GM21717 (cell line): Measurements from ENCODE around the gene NLK.
"Not testable (repeated sequence)": the region's sequence is repeated elsewhere in the genome, so short reads cannot be mapped to it uniquely, and the experiment has no call there.

Experiments used
- ATAC-seq: cut with Tn5 transposase; IDR thresholded peaks from one replicate; pipeline ENCODE4 v1.9.1; 2021; ENCODE audit warnings: mild to moderate bottlenecking, moderate library complexity; ENCODE audit not compliant: unreplicated experiment

The NLK gene

DNA sequence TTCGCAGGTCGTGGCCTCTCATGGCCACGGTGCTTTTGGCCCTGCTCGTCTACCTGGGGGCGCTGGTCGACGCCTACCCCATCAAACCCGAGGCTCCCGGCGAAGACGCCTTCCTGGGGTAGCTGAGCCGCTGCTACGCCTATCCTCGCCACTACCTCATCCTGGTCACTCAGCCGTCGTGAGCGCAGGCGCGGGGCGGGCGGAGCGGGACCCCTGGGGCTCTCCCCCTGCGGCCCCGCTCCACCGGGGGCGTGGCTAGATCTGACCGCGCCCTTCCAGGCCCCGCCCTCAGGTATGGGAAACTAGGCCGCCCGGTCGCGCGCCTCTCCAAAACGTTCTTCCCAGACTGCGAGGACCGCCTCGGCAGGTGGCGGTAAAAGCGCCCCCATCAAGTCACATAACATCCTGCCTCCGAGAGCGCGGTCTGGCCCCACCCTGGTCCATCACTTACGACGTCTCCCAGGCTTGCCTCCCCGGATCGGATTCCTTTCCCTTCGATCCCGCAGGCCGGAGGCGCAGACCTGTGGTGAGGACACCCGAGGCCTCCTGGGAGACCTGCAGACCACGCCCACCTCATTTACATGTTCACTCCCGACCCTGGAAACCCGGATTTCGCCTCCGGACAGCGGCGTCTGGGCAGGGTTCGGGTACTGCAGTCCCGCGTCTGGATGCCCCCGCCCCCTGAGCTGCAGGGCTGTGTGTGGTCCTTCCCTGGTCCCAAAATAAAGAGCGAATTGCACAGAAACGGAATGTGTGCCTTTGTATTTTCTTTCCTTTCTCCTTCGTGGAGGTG lies 185.0 kb downstream of the NLK start:
- ATAC-seq: no peak

DNA sequence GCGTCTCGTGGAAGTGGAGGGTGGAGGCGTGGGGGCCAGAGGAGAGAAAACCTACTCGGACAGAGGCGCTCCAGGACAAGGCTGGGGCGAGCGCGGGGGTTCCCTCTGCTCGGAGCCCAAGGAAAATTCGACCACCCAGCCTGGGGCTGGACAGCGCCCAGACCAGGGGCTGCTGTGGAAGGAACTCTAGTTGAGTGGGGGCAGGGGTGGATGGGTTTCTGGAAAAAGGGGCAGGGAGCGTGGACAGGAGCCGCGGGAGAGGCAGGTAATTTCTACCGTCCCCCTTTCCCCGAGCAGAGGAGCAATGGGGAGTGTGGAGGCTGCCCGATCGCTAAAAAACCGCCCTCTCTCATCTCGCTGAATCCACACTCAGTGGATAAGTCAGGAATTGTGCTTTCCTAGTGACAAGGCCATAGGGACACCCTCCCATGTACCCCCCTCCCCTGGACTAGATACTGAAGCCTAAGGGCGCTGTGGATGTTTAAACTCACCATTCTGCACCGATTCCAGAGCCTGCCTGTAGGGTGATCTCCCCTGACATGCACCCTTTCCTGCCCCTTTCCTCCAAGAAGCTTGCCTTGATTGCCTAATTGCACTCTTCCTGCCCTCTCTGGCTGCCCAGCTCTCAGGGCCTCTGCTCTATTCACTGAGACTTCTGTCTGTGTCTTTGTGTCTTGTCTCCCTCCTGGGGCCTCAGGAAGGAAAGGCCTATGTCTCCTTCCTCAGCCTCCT lies 185.8 kb downstream of the NLK start:
- no peak for ATAC-seq

DNA sequence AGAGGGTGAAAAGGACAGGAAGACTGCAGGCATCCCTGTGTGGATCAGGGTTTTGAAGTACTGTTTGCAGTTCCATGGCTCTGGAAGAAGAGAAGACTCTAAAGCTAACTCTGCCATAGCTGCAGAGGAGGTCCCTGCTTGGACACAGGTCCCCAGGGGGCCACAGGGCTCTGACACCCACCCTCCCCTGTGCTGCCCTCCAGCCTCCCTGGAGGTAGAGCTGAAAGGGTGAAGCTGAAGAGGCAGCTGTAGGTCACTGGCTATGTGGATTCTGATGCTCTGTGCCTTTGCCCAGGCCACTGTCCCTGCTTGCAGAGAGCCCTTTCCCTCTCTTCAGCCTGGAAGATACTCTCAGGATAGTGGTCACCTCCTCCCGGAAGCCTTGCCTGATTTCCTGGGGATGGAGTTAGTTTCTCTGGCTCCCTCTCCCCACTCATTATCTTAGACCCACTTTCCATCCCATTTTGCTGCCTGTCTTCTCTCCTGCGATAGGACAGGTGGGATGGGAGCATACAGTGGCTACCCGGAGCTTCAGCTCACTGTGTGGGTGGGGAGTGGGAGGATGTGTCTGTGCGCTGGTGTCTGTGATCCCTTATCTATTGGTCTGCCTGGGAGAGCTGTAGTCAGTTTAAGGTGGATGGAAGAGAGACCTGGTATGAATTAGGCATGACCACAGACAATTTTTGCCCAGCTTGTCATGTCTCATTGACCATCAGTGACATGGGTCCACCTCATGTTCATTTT lies 186.7 kb downstream of the NLK start:
- no peak for ATAC-seq

DNA sequence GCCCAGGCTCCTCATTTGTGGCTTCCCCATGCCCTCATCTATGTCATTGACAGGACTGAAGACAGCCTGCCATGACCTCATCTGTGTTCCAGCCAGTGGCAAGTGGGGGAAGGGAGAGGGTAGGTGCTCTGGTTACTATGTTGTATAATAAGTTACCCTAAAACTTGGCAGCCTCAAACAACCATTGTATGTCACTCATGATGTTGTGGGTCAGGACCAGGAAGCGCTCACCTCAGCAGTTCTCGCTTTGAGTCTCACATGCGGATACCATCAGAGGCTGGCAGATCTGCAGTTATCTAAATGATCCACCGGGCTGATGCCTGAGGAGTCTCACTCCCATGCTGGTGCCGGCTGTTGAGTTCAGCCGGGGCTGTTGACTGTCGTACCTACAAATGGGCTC lies 187.5 kb downstream of the NLK start:
- no peak for ATAC-seq

DNA sequence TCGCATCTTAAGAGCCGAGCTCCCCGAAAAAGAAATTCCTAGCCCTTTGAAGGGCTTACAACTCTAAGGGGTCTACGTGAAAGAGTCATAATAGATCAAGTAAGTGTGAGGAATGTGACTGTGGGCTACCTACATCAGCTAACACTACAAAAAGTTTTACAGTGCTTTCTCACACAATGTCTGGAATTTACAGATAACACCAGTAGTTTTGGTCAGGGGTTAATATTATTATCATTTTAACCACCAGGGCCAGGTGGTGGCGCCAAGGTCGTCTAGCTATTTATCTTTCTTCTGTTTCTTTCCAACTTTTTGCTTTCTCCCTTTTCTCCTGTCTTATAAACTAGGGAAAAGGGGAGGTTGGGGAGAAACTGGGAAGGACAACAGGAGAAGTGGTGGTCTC lies 188.1 kb downstream of the NLK start:
- not testable (repeated sequence) for ATAC-seq

DNA sequence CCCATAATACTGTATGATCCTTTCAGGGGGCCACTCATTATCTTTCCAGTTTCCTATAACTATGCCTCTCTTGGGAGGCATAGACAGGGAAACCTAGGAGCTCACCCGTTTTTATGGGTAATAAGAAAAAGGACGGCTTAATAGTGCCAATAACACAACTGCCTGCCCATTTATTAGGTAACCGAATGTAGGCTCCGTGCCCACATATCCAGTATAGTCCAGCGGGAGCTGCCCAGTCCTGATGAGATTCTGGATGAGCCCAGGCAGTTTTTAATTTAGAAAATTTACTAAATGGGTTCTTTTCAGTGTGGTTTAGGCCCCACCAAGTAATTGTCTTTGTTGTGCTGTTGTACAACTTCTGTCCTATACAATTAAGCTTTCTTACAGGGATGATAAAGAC lies 189.1 kb downstream of the NLK start:
- ATAC-seq: not testable (repeated sequence)

DNA sequence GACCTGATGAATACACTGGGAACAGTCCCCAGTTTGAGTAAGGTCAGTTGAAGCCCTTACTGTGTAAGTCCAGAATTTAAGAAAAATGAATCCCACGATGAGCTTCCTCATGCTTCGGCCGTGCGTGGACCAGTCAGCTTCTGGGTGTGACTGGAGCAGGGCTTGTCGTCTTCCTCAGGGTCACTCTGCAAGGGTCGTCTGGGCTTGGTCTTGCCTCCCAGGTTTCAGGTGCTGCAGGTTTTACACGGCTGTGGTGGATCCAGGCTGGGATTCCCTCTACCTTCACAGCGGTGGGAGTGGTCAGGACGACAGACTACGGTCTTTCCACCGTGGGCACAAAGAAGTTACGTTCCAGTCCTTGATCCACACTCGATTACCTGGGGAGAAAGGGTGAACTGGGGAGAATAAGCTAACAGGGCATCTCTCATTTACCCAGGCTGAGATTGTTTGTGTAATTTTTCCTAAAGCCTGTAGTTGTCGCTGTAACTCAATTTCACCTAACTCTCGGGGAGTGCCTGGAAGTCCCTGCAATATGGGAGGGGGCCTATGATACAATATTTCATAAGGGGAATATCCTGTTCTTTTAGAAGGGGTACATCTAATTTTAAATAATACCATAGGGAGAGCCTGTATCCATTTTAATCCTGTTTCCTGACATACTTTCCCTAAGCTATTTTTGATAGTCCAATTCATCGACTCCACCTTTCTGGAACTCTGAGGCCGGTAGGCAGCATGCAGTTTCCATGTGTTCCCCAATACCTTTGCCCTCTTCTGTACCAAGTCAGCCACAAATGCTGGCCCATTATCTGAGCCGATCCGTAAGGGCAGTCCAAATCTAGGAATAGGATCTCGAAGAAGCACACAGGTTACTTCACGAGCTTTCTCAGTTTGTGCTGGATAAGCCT lies 190.7 kb downstream of the NLK start:
- not testable (repeated sequence) for ATAC-seq

DNA sequence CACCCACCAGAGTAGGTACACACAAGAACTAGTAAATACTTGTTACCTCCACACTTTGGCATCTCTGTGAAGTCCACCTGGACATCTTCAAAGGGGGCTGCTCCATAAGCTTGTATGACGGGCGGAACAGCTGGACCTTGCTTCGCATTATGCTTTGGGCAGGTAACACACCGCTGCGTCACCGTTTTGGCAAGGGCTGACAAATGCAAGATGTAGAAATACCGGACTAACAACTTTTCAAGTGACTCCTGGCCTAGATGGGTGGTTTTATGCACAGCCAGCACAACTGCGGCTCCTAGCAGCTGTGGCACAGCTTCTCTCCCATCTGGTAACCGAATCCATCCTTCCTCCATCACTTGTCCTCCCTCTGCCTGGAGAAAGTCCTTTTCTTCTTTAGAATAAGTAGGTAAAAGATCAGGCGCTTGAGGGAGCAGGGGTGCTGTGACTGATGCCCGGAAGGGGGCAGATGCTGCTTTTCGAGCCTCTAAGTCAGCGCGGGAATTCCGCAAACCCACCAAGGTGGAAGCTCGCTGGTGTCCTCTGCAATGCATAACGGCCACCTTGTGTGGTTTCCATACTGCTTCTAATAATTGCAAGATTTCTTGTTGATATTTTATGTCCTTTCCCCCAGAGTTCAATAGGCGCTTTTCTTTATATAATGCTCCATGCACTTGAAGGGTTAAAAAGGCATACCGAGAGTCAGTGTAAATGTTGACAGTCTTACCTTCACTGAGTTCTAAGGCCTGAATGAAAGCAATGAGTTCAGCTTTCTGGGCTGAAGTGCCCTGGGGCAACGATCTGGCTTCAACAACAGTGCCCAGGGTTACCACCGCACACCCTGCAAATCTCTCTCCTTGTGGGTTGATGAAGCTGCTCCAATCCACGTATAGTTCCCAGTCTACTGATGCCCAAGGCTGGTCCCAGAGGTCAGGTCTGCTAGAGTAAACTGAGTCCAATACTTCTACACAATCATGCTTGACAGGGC lies 191.7 kb downstream of the NLK start:
- not testable (repeated sequence) for ATAC-seq

DNA sequence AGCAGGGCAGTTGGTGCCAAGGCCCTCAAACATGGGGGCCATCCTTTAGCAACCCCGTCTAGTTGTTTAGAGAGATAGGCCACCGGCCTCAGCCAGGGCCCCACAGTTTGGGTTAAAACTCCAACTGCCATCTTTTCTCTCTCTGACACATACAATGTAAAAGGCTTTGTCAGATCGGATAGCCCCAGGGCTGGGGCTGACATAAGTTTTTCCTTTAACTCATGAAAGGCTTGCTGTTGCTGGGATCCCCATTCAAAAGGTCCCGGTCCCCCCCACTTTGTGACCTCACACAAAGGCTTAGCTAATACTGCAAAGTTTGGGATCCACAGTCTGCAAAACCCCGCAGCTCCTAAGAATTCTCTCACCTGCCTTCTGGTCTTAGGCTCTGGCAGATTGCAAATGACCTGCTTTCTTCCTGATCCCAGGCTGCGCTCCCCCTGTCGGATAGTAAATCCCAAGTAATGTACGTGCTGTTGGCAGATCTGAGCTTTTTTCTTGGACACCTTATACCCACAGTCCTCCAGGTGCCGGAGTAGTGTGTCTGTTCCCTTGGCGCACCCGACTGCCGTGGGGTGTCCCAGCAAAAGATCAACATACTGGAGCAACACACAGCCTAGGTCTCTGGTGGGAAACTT lies 192.7 kb downstream of the NLK start:
- not testable (repeated sequence) for ATAC-seq

DNA sequence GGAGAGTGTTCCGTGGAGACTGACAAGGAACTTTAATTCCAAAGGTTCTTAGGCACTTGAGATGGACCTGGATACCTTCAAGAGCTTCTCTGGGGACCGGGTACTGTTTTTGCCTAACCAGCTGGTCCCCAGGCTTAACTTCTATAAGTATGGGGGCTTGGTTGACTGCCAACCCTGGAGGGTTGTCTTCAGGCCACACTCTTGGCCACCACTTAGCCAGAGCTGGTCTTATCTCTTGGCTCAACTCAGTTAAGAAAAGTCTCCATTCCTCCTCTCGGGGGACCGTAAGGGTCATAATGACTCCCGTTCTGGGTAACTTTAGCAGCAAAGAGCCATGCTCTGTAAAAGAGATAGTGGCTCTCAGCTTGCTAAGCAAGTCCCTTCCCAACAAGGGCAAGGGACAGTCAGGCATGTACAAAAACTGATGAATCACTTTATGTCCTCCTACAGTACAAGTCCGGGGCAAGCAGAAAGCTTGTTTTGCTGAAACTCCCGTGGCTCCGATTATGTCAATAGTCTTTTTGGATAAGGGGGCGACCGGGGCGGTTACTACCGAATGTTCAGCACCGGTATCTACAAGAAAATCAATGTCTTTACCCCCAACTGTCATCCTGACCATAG lies 193.7 kb downstream of the NLK start:
- ATAC-seq: not testable (repeated sequence)

DNA sequence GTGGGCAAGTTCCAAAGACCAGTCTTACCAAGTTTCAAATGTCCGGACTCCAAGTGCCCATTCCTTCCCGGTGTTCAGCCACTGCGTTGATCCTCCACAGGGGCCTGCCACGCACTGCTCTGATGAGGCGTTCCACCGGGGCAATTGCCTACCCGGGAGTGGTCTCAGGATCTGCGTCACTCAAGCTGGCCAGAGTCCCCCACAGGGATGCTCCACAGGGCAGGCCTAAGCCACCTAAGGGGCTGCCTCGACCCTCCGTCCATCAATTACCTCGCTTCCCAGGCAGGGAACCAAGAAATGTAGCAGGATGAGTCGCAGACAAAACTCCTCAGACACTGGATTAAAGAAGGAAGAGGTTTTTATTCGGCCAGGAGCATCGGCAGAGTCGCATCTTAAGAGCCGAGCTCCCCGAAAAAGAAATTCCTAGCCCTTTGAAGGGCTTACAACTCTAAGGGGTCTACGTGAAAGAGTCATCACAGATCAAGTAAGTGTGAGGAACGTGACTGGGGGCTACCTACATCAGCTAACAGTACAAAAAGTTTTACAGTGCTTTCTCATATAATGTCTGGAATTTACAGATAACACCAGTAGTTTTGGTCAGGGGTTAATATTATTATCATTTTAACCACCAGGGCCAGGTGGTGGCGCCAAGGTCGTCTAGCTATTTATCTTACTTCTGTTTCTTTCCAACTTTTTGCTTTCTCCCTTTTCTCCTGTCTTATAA lies 196.2 kb downstream of the NLK start:
- ATAC-seq: not testable (repeated sequence)

DNA sequence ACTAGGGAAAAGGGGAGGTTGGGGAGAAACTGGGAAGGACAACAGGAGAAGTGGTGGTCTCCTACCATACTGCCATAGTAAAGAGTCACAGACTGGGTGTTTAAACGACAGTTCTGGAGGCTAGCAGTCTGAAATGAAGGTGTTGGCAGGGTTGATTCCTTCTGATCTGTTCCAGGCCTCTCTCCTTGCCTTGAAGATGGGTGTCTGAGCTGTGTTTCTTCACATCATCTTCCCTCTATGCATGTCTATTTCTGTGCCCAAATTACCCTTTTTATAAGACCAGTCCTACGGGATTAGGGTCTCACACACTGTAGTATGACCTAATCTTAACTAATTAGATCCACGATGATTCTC lies 196.8 kb downstream of the NLK start:
- no peak for ATAC-seq

DNA sequence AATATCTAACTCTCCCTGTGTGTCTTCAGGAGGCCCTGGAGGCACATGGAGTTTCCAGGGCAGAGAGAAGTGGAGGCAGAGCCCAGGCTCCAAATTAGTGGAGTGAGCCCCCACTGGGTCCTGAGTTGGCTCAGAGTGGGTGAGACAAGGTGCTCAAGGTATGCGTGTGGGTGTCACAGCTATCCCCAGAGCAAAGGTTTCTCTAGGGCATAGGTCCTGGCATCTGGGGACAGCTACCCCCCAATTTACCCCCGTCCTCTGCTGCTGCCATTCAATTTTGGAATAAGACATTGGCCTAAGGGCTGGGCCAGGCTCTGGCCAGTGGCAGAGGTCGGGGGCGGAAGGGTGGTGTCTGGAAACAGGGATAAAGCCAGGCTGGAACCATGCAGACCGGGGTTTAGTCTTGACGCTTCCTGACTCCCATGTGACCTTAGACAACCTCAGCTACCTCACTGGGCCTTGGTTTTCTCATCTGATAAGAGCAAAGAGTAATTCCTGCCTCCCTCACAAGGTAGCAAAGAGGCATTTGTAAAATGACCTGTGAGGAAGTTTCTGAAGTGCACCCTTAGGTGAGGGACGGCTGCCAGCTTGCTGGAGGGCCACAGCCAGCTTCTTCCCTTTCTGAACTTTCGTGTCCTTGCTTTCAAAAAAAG lies 198.3 kb downstream of the NLK start:
- ATAC-seq: no peak

DNA sequence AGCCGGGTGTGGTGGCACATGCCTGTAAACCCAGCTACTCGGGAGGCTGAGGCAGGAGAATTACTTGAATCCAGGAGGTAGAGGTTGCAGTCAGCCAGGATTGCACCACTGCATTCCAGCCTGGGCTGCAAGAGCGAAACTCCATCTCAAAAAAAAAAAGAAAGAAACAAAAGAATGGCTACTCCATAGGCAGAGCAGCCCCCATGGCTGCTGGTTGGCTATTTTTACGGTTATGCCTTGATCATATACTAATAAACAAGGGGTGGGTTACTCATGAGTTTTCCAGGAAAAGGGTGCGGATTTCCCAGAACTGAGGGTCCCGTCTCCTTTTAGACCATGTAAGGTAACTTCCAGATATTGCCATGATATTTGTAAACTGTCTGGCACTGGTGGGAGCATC lies 200.3 kb downstream of the NLK start:
- ATAC-seq: no peak

DNA sequence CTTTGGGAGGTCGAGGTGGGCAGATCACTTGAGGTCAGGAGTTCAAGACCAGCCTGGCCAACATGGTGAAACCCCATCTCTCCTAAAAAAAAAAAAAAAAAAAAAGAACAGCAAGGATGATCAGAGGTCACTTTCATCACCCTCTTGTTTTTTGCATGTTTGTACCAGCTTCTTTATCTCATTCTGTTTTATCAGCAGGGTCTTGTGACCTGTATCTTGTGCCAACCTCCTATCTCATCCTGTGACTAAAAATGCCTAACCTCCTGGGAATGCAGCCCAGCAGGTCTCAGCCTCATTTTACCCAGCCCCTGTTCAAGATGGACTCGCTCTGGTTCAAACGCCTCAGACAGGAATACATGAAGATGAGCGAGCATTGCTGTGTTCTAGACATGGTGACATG lies 200.8 kb downstream of the NLK start:
- ATAC-seq: not testable (repeated sequence)

DNA sequence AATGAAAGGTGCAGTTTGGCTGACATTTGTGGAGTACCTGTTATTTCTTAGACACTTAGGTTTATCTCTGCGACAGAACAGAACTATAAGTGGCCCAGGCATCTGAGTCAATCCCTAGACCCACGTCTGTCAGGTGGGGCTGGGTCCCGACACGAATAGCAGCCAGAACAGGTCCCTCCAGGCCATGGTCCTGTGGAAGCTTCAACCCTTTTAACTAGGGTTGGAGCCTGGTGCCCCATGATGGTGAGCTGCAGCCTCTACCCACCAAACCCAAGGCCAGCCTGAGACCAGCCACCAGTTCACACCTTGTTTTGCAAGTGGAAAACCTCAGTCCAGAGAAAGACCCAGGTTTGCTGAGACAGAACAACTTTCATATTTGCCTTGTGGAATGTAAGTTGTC lies 202.0 kb downstream of the NLK start:
- no peak for ATAC-seq
